HCT116 (cell line): ENCODE data around the gene TRPV2. TPM values are rescaled to one million over a fixed set of nuclear protein-coding genes. Genes with fewer than 3 reads are reported as not detected.

Experiments used
- ATAC-seq: fragments of 200-7000 bp; cut with Tn5 transposase; 2 replicates; pipeline ENCODE4 v1.9.1; 2020; ENCODE audit warnings: mild to moderate bottlenecking, moderate library complexity
- BruUV-seq: library from RNA; stranded (reverse); fragments of 400-500 nt; replicated peaks from 2 replicates; lab custom pipeline; 2021; lab: Mats Ljungman, UMichigan
- CTCF ChIA-PET: fragments of 300-600 bp; sonication (Branson Sonifier 250); formaldehyde crosslinking; loops from one replicate; lab custom pipeline; 2021; ENCODE audit warnings: antibody characterized with exemption; lab: Charles Lee
- POLR2A ChIA-PET: fragments of 300-600, 350-600 bp; sonication (Branson Sonifier 250); formaldehyde crosslinking; loops from one replicate; lab custom pipeline; 2021; ENCODE audit warnings: antibody characterized with exemption; lab: Charles Lee
- RAD21 ChIA-PET, 2 experiments: fragments of 300-600 bp; sonication (Branson Sonifier 250); formaldehyde crosslinking; loops; one replicate each; lab custom pipeline; 2023; ENCODE audit warnings: low total read pairs in 2 of 2; ENCODE audit not compliant: uncharacterized antibody in 2 of 2, unreplicated experiment in 2 of 2, low non-redundant PET in 1 of 2; lab: Charles Lee
- DNase-seq: peaks from one replicate; pipeline ENCODE4 v3.0.0-alpha.2; 2010; ENCODE audit warnings: low read depth, low spot score
- H2AFZ ChIP-seq: fragments of 200-600 bp; shearing (Covaris generic), sonication (generic); 2 replicates; pipeline ENCODE4 v1.6.1; 2017; ENCODE audit warnings: low read depth, mixed run types, mixed read lengths, antibody characterized with exemption, low read length; ENCODE audit not compliant: poor library complexity, severe bottlenecking
- H3K27ac ChIP-seq: 2 replicates; pipeline ENCODE4 v1.5.1; 2012; ENCODE audit warnings: low read depth, low read length
- H3K27me3 ChIP-seq: fragments of 200-600 bp; sonication (generic); 2 replicates; pipeline ENCODE4 v1.6.1; 2016; ENCODE audit warnings: mixed run types, low read length, mixed read lengths; ENCODE audit not compliant: insufficient read depth
- H3K36me3 ChIP-seq, 2 experiments: fragments of 200-500 bp in 1 of 2; fragments of 200-600 bp in 1 of 2; sonication (Bioruptor generic) in 1 of 2; sonication (generic) in 1 of 2; 2 replicates each; pipeline versions ENCODE4 v1.5.1 to v1.6.1; 2014 to 2016; ENCODE audit warnings: low read length in 2 of 2, inconsistent platforms in 1 of 2, mixed read lengths in 1 of 2, mixed run types in 1 of 2; ENCODE audit not compliant: insufficient read depth in 2 of 2, control insufficient read depth in 1 of 2
- H3K4me1 ChIP-seq, 2 experiments: fragments of 200-600 bp in 1 of 2; sonication (generic) in 1 of 2; 2 replicates each; pipeline versions ENCODE4 v1.5.1 to v1.6.1; 2012 to 2017; ENCODE audit warnings: low read length in 2 of 2, inconsistent platforms in 1 of 2, mild to moderate bottlenecking in 1 of 2, mixed read lengths in 1 of 2, mixed run types in 1 of 2, moderate library complexity in 1 of 2; ENCODE audit not compliant: insufficient read depth in 2 of 2, control insufficient read depth in 1 of 2
- H3K4me2 ChIP-seq: fragments of 200-600 bp; sonication (generic); 2 replicates; pipeline ENCODE4 v1.6.1; 2017; ENCODE audit warnings: mixed run types, low read length, mixed read lengths
- H3K4me3 ChIP-seq, 2 experiments: fragments of 200-600 bp in 1 of 2; sonication (generic) in 1 of 2; replicated peaks in 1 of 2; 2 replicates each; pipeline ENCODE4 v1.5.1; 2011 to 2016; ENCODE audit warnings: low read length in 2 of 2, control low read depth in 1 of 2, low read depth in 1 of 2, mild to moderate bottlenecking in 1 of 2, mixed read lengths in 1 of 2, mixed run types in 1 of 2
- H3K79me2 ChIP-seq: fragments of 200-600 bp; sonication (generic); 2 replicates; pipeline ENCODE4 v1.6.1; 2017; ENCODE audit warnings: mild to moderate bottlenecking, mixed run types, low read length, moderate library complexity, mixed read lengths; ENCODE audit not compliant: insufficient read depth
- H3K9ac ChIP-seq: fragments of 200-600 bp; sonication (generic); 2 replicates; pipeline ENCODE4 v1.6.1; 2016; ENCODE audit warnings: low read length, mixed read lengths
- H3K9me2 ChIP-seq: fragments of 200-600 bp; sonication (generic), shearing (Covaris generic); 2 replicates; pipeline ENCODE4 v1.6.1; 2017; ENCODE audit warnings: mixed run types, mild to moderate bottlenecking, moderate library complexity; ENCODE audit not compliant: insufficient read depth
- H3K9me3 ChIP-seq, 2 experiments: fragments of 200-500 bp in 1 of 2; fragments of 200-600 bp in 1 of 2; sonication (Bioruptor generic) in 1 of 2; sonication (generic) in 1 of 2; 2 replicates each; pipeline ENCODE4 v1.6.1; 2014 to 2017; ENCODE audit warnings: low read length in 2 of 2, mixed read lengths in 2 of 2, inconsistent platforms in 1 of 2, low read depth in 1 of 2, mild to moderate bottlenecking in 1 of 2, mixed run types in 1 of 2, moderate library complexity in 1 of 2; ENCODE audit not compliant: control insufficient read depth in 1 of 2, insufficient read depth in 1 of 2
- H4K20me1 ChIP-seq: fragments of 200-600 bp; sonication (generic), shearing (Covaris generic); 2 replicates; pipeline ENCODE4 v1.6.1; 2017; ENCODE audit warnings: mixed run types, mild to moderate bottlenecking, moderate library complexity; ENCODE audit not compliant: insufficient read depth
- CBX3 ChIP-seq: IDR thresholded peaks from 2 replicates; pipeline ENCODE4 v1.6.1; 2012; ENCODE audit warnings: low read depth
- CEBPB ChIP-seq: IDR thresholded peaks from 2 replicates; pipeline ENCODE4 v1.6.1; 2012; ENCODE audit warnings: low read depth
- EGR1 ChIP-seq: IDR thresholded peaks from 2 replicates; pipeline ENCODE4 v1.6.1; 2012; ENCODE audit warnings: low read depth
- EZH2 ChIP-seq: fragments of 200-600 bp; sonication (generic); IDR thresholded peaks from 2 replicates; pipeline ENCODE4 v1.6.1; 2017; ENCODE audit warnings: antibody characterized with exemption, mixed run types
- RAD21 ChIP-seq: IDR thresholded peaks from 2 replicates; pipeline ENCODE4 v1.6.1; 2012; ENCODE audit warnings: low read depth, mild to moderate bottlenecking
- SRF ChIP-seq: IDR thresholded peaks from 2 replicates; pipeline ENCODE4 v1.6.1; 2012; ENCODE audit warnings: low read depth
- ZBTB33 ChIP-seq: IDR thresholded peaks from 2 replicates; pipeline ENCODE4 v1.6.1; 2011; ENCODE audit warnings: mild to moderate bottlenecking, low read length, moderate library complexity; ENCODE audit not compliant: insufficient replicate concordance; ENCODE audit errors: extremely low read depth
- ZFX ChIP-seq: fragments of 450-650 bp; IDR thresholded peaks from 2 replicates; pipeline ENCODE4 v1.6.1; 2017
- ZNF274 ChIP-seq: fragments of 200-500 bp; sonication (Bioruptor generic); IDR thresholded peaks from 2 replicates; pipeline ENCODE4 v1.6.1; 2014; ENCODE audit warnings: mild to moderate bottlenecking, low read depth, low read length, inconsistent platforms
- intact Hi-C: fragments of 100-400 bp; cut with micrococcal nuclease; formaldehyde crosslinking; loops from 2 replicates; pipeline ENCODE4 v1.10.0; 2022
- total RNA-seq: library from RNA; stranded (reverse); gene quantifications from one replicate; pipeline ENCODE4 v1.2.1, GENCODE V29; 2021; ENCODE audit not compliant: unreplicated experiment
- TF ChIP-seq, protein P1 (sequence below), 3 experiments: fragments of 200-600 bp in 1 of 3; sonication (generic) in 1 of 3; IDR thresholded peaks in 2 of 3; conservative IDR thresholded peaks in 1 of 3; 2 replicates each; pipeline ENCODE4 v1.5.1; 2012 to 2017; ENCODE audit warnings: low read depth in 2 of 3, low read length in 2 of 3, antibody characterized with exemption in 1 of 3, borderline replicate concordance in 1 of 3, control low read depth in 1 of 3, mild to moderate bottlenecking in 1 of 3, mixed read lengths in 1 of 3, mixed run types in 1 of 3, moderate library complexity in 1 of 3; ENCODE audit not compliant: insufficient read depth in 1 of 3
- TF ChIP-seq, protein P2 (sequence below): IDR thresholded peaks from 2 replicates; pipeline ENCODE4 v1.6.1; 2012; ENCODE audit warnings: low read depth

TRPV2 gene
- total RNA-seq, 1 experiment from 2014 or later = 2.7 TPM

- H3K4me3 ChIP-seq = no peak overlapping the region
- CTCF ChIA-PET = interaction anchor here (1.7 kb wide), 1 partner anchor 9 kb away, joined by 5 read pairs; no protein-coding TSS in a partner anchor
- no peak for ATAC-seq
Measured at GRCh38 chr17:16462070-16462864, 46.9 kb downstream of the TRPV2 start.

More at GRCh38 chr17:16462070-16462864, 46.9 kb downstream of the TRPV2 start:
- no peak overlapping the region for H3K9ac ChIP-seq
- H3K79me2 ChIP-seq = no peaks in the 10 kb centered on the region
- POLR2A ChIA-PET = interaction anchor here (6.9 kb wide), 1 partner anchor 23 kb away, joined by 29 read pairs; no protein-coding TSS in a partner anchor
- no peaks in the 10 kb centered on the region for H4K20me1 ChIP-seq
- RAD21 ChIA-PET = interaction anchor here in 1 of 2 experiments (0.6 kb wide), 1 partner anchor 256 kb away, joined by 3 read pairs; no protein-coding TSS in a partner anchor
- BruUV-seq = no TSS peak
- DNase-seq = no peak
- H3K9me2 ChIP-seq = no peaks in the 10 kb centered on the region
- no peak for TF ChIP-seq SRF
- TF ChIP-seq, protein P1, sequence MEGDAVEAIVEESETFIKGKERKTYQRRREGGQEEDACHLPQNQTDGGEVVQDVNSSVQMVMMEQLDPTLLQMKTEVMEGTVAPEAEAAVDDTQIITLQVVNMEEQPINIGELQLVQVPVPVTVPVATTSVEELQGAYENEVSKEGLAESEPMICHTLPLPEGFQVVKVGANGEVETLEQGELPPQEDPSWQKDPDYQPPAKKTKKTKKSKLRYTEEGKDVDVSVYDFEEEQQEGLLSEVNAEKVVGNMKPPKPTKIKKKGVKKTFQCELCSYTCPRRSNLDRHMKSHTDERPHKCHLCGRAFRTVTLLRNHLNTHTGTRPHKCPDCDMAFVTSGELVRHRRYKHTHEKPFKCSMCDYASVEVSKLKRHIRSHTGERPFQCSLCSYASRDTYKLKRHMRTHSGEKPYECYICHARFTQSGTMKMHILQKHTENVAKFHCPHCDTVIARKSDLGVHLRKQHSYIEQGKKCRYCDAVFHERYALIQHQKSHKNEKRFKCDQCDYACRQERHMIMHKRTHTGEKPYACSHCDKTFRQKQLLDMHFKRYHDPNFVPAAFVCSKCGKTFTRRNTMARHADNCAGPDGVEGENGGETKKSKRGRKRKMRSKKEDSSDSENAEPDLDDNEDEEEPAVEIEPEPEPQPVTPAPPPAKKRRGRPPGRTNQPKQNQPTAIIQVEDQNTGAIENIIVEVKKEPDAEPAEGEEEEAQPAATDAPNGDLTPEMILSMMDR (IDR thresholded peaks at IDR 0.05 in 2 of 3, conservative IDR thresholded peaks at IDR 0.05 in 1 of 3; ENCODE audit: borderline replicate concordance in 1 of 3, insufficient read depth in 1 of 3, low read depth in 2 of 3, low read length in 2 of 3) = no peak
- TF ChIP-seq CBX3 = no peak
- TF ChIP-seq ZBTB33 = no peak
- TF ChIP-seq ZFX = no peak
- no peak for TF ChIP-seq ZNF274
- no peak for TF ChIP-seq EZH2
- TF ChIP-seq EGR1 = no peak
- no peak for TF ChIP-seq CEBPB
- TF ChIP-seq, protein P2, sequence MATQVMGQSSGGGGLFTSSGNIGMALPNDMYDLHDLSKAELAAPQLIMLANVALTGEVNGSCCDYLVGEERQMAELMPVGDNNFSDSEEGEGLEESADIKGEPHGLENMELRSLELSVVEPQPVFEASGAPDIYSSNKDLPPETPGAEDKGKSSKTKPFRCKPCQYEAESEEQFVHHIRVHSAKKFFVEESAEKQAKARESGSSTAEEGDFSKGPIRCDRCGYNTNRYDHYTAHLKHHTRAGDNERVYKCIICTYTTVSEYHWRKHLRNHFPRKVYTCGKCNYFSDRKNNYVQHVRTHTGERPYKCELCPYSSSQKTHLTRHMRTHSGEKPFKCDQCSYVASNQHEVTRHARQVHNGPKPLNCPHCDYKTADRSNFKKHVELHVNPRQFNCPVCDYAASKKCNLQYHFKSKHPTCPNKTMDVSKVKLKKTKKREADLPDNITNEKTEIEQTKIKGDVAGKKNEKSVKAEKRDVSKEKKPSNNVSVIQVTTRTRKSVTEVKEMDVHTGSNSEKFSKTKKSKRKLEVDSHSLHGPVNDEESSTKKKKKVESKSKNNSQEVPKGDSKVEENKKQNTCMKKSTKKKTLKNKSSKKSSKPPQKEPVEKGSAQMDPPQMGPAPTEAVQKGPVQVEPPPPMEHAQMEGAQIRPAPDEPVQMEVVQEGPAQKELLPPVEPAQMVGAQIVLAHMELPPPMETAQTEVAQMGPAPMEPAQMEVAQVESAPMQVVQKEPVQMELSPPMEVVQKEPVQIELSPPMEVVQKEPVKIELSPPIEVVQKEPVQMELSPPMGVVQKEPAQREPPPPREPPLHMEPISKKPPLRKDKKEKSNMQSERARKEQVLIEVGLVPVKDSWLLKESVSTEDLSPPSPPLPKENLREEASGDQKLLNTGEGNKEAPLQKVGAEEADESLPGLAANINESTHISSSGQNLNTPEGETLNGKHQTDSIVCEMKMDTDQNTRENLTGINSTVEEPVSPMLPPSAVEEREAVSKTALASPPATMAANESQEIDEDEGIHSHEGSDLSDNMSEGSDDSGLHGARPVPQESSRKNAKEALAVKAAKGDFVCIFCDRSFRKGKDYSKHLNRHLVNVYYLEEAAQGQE = no peak
- no peak for TF ChIP-seq RAD21
- TF ChIP-seq, all 23 proteins: peak for 0
- intact Hi-C loops = no loop called here
- H3K4me2 ChIP-seq = no peak overlapping the region
- no peak overlapping the region for H3K27ac ChIP-seq
- H3K4me1 ChIP-seq = peaks cover 8 to 27% of the 10 kb centered on the region in 2 experiments; a peak in 3 of 4 replicates
- no peaks in the 10 kb centered on the region for H3K36me3 ChIP-seq
- H3K9me3 ChIP-seq = no peaks in the 10 kb centered on the region
- H3K27me3 ChIP-seq = no peaks in the 10 kb centered on the region
- H2AFZ ChIP-seq = no peak overlapping the region
